ENCODE data around the gene N4BP2L2. TPM values are rescaled to one million over a fixed set of nuclear protein-coding genes. Genes with fewer than 3 reads are reported as not detected.

Gene N4BP2L2
- total and polyA plus RNA-seq, 2 of the 13 experiments (the other 11 are each of a cell fraction or from before 2014, with no cell fraction given): 58.9 to 81.2 TPM

- no peak for TF ChIP-seq TOPORS (CRISPR knock-in tag; IDR thresholded peaks at IDR 0.05)
- TF ChIP-seq GPN1 (CRISPR knock-in tag; IDR thresholded peaks at IDR 0.05; ENCODE audit: borderline replicate concordance): no peak
- TF ChIP-seq JUN (CRISPR knock-in tag; IDR thresholded peaks at IDR 0.05): no peak
- peak; percentile 47; the same call in 1 of the 2 replicates for TF ChIP-seq FOXO1 (CRISPR knock-in tag; IDR thresholded peaks at IDR 0.05)
- no peak for TF ChIP-seq ZFP91 (CRISPR knock-in tag; IDR thresholded peaks at IDR 0.05; ENCODE audit: borderline replicate concordance)
- no peak for TF ChIP-seq TIGD3 (CRISPR knock-in tag; IDR thresholded peaks at IDR 0.05; ENCODE audit: borderline replicate concordance)
- TF ChIP-seq ZNF281 (CRISPR knock-in tag; IDR thresholded peaks at IDR 0.05; ENCODE audit: borderline replicate concordance): no peak
- TF ChIP-seq ZNF569 (CRISPR knock-in tag; IDR thresholded peaks at IDR 0.05; ENCODE audit: borderline replicate concordance): no peak
- TF ChIP-seq NKX3-1 (CRISPR knock-in tag; IDR thresholded peaks at IDR 0.05): no peak
- no peak for TF ChIP-seq ONECUT2 (CRISPR knock-in tag; IDR thresholded peaks at IDR 0.05)
- no peak for TF ChIP-seq JUNB (CRISPR knock-in tag; IDR thresholded peaks at IDR 0.05; ENCODE audit: borderline replicate concordance)
- peak; percentile 69; the same call in 1 of the 2 replicates for TF ChIP-seq HNF4G (IDR thresholded peaks at IDR 0.05; ENCODE audit: borderline replicate concordance, low read depth, low read length)
- peak; percentile 55; the same call in 1 of the 2 replicates for TF ChIP-seq HNF4G (CRISPR knock-in tag; IDR thresholded peaks at IDR 0.05; ENCODE audit: borderline replicate concordance, low read depth)
- TF ChIP-seq ZNF282 (IDR thresholded peaks at IDR 0.05; ENCODE audit: partially characterized antibody): no peak
- no peak for TF ChIP-seq NFE2 (CRISPR knock-in tag; IDR thresholded peaks at IDR 0.05)
- no peak for TF ChIP-seq ZNF263 (CRISPR knock-in tag; IDR thresholded peaks at IDR 0.05)
- no peak for TF ChIP-seq ZNF776 (CRISPR knock-in tag; IDR thresholded peaks at IDR 0.05)
- no peak for TF ChIP-seq ZNF563 (CRISPR knock-in tag; IDR thresholded peaks at IDR 0.05)
- no peak for TF ChIP-seq ZFP90 (CRISPR knock-in tag; IDR thresholded peaks at IDR 0.05; ENCODE audit: borderline replicate concordance)
- peak; percentile 60; the same call in 1 of the 2 replicates for TF ChIP-seq HMG20A (CRISPR knock-in tag; IDR thresholded peaks at IDR 0.05; ENCODE audit: borderline replicate concordance)
- TF ChIP-seq ZNF33A (CRISPR knock-in tag; IDR thresholded peaks at IDR 0.05; ENCODE audit: borderline replicate concordance): no peak
- TF ChIP-seq MIER3 (CRISPR knock-in tag; IDR thresholded peaks at IDR 0.05; ENCODE audit: borderline replicate concordance): peak; percentile 63; the same call in 1 of the 2 replicates
- no peak for TF ChIP-seq ZNF580 (CRISPR knock-in tag; IDR thresholded peaks at IDR 0.05; ENCODE audit: borderline replicate concordance, low read depth)
- no peak for TF ChIP-seq SP4 (CRISPR knock-in tag; IDR thresholded peaks at IDR 0.05)
- no peak for TF ChIP-seq ZNF883 (CRISPR knock-in tag; IDR thresholded peaks at IDR 0.05; ENCODE audit: not compliant biosample characterization)
These were observed 92.4 kb downstream of the N4BP2L2 start (continued) for GRCh38 chr13:32446220-32446619.
